Measurements from ENCODE around the gene NFIB. TPM values are rescaled to one million over a fixed set of nuclear protein-coding genes. Genes with fewer than 3 reads are reported as not detected.

Gene NFIB
- total RNA-seq, 1 experiment from 2014 or later = 0.61 TPM

GRCh38 chr9:14099737-14100136 lies 214.2 kb downstream of the NFIB start:
- H3K27ac Mint-ChIP-seq (ENCODE audit: unreplicated experiment) = no peak overlapping the region
- intact Hi-C loops (cut with micrococcal nuclease; ENCODE audit: unreplicated experiment) = no loop called here
- Histone ChIP-seq H3K36me3 (ENCODE audit: control insufficient read depth, insufficient read depth, low read length) (no peaks in the 10 kb centered on the region), H3K4me3 (ENCODE audit: low read depth, low read length) (no peak overlapping the region), H3K9me3 (no peaks in the 10 kb centered on the region), H3K27me3 (replicated peaks; ENCODE audit: control insufficient read depth, insufficient read depth, low read length) (no peaks in the 10 kb centered on the region), H3K4me1 (no peaks in the 10 kb centered on the region)
- ChIA-PET POLR2A (no interaction called here), CTCF (no interaction called here)
- no peaks in the 10 kb centered on the region for H3K9me3 Mint-ChIP-seq (ENCODE audit: unreplicated experiment)
- no TSS peak for BruUV-seq (replicated peaks)
- no peak overlapping the region for H3K4me3 Mint-ChIP-seq (ENCODE audit: unreplicated experiment)
- H3K27me3 Mint-ChIP-seq (ENCODE audit: insufficient read depth, unreplicated experiment) = no peaks in the 10 kb centered on the region
- TF ChIP-seq CTCF (IDR thresholded peaks at IDR 0.05; ENCODE audit: insufficient read depth in 1 of 2, low read depth in 1 of 2, low read length in 1 of 2, severe bottlenecking in 1 of 2, unreplicated experiment in 1 of 2) = no peak
- no peak for DNase-seq
- no peaks in the 10 kb centered on the region for H3K4me1 Mint-ChIP-seq (ENCODE audit: low read depth, unreplicated experiment)
- H3K36me3 Mint-ChIP-seq (ENCODE audit: insufficient read depth, unreplicated experiment) = no peaks in the 10 kb centered on the region

- no peaks in the 10 kb centered on the region for H3K27me3 Mint-ChIP-seq (ENCODE audit: insufficient read depth, unreplicated experiment)
- no peaks in the 10 kb centered on the region for H3K36me3 Mint-ChIP-seq (ENCODE audit: insufficient read depth, unreplicated experiment)
- intact Hi-C loops (cut with micrococcal nuclease; ENCODE audit: unreplicated experiment) = no loop called here
- H3K9me3 ChIP-seq = no peaks in the 10 kb centered on the region
- TF ChIP-seq CTCF (IDR thresholded peaks at IDR 0.05; ENCODE audit: insufficient read depth in 1 of 2, low read depth in 1 of 2, low read length in 1 of 2, severe bottlenecking in 1 of 2, unreplicated experiment in 1 of 2) = no peak
- POLR2A ChIA-PET = no interaction called here
- no peak overlapping the region for H3K4me3 Mint-ChIP-seq (ENCODE audit: unreplicated experiment)
- H3K4me1 ChIP-seq = no peaks in the 10 kb centered on the region
- DNase-seq = no peak
- H3K4me3 ChIP-seq (ENCODE audit: low read depth, low read length) = no peak overlapping the region
- H3K9me3 Mint-ChIP-seq (ENCODE audit: unreplicated experiment) = no peaks in the 10 kb centered on the region
- H3K4me1 Mint-ChIP-seq (ENCODE audit: low read depth, unreplicated experiment) = no peaks in the 10 kb centered on the region
- no peaks in the 10 kb centered on the region for H3K36me3 ChIP-seq (ENCODE audit: control insufficient read depth, insufficient read depth, low read length)
- no TSS peak for BruUV-seq (replicated peaks)
- H3K27ac Mint-ChIP-seq (ENCODE audit: unreplicated experiment) = no peak overlapping the region
- CTCF ChIA-PET = no interaction called here
- H3K27me3 ChIP-seq (replicated peaks; ENCODE audit: control insufficient read depth, insufficient read depth, low read length) = no peaks in the 10 kb centered on the region
Measured at GRCh38 chr9:14098486-14099180, 215.3 kb downstream of the NFIB start.

- no peaks in the 10 kb centered on the region for H3K36me3 ChIP-seq (ENCODE audit: control insufficient read depth, insufficient read depth, low read length)
- no peak for TF ChIP-seq CTCF (IDR thresholded peaks at IDR 0.05; ENCODE audit: insufficient read depth in 1 of 2, low read depth in 1 of 2, low read length in 1 of 2, severe bottlenecking in 1 of 2, unreplicated experiment in 1 of 2)
- no peaks in the 10 kb centered on the region for H3K9me3 Mint-ChIP-seq (ENCODE audit: unreplicated experiment)
- no peaks in the 10 kb centered on the region for H3K9me3 ChIP-seq
- H3K36me3 Mint-ChIP-seq (ENCODE audit: insufficient read depth, unreplicated experiment) = no peaks in the 10 kb centered on the region
- no peak overlapping the region for H3K27ac Mint-ChIP-seq (ENCODE audit: unreplicated experiment)
- H3K4me1 Mint-ChIP-seq (ENCODE audit: low read depth, unreplicated experiment) = no peaks in the 10 kb centered on the region
- ChIA-PET POLR2A (no interaction called here), CTCF (no interaction called here)
- H3K27me3 Mint-ChIP-seq (ENCODE audit: insufficient read depth, unreplicated experiment) = no peaks in the 10 kb centered on the region
- intact Hi-C loops (cut with micrococcal nuclease; ENCODE audit: unreplicated experiment) = no loop called here
- H3K27me3 ChIP-seq (replicated peaks; ENCODE audit: control insufficient read depth, insufficient read depth, low read length) = no peaks in the 10 kb centered on the region
- no peaks in the 10 kb centered on the region for H3K4me1 ChIP-seq
- BruUV-seq (replicated peaks) = no TSS peak
- H3K4me3 Mint-ChIP-seq (ENCODE audit: unreplicated experiment) = no peak overlapping the region
- no peak for DNase-seq
- H3K4me3 ChIP-seq (ENCODE audit: low read depth, low read length) = no peak overlapping the region
Measured at GRCh38 chr9:14097666-14098415, 216.1 kb downstream of the NFIB start.
